ENCODE data around the gene HGFAC.

DNA sequence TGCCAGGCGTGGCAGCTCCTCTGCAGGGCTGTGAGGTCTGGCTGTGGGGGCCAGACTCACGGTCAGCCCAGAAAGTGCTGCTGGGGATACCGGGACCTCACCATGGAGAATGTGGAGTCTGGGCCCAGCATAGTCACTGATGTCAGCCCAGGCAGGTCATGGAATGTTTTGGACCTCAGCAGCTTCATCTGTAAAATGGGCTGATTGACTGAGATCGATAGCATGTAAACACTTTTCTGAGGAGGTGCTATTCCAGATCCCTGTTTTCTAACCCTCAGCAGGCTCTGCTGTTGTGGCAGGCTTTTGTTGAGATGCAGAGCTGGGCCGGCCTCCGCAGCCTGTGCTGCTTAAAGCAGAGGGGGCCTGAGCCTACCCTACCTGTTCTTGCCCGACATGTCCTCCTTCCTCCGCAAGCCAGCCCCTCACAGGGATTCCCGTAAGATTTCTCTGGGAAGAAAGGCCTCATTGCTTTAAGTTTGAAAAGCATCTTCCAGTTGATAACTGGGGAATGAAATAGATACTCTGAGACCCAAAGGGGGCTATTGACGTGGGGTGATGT, 38.3 kb upstream of the HGFAC start:
- TF ChIP-seq POLR2AphosphoS5 (IDR thresholded peaks at IDR 0.05; ENCODE audit: borderline replicate concordance, low read depth, low read length): no peak
- no peak for TF ChIP-seq EZH2 (IDR thresholded peaks at IDR 0.05)

Data from SK-N-MC (cell line).